ENCODE results near the gene GOPC.

GOPC gene

DNA sequence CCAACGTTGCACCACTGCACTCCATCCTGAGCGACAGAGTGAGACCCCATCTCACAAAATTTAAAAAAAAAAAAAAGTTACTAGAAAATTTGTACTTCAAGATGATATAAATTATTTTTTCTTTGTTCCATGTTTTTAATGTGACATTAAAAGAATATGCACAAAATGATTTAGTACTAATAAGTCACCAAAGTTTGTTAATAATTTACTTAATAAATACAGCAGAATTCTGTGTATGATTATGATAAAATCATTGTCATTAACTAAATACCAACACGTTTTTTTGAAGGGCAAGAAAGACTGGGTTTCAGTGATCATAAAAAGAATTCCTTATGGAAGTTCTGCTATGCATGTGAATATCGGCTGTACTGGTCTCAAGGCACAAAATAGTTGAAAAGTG lies 28.1 kb downstream of the GOPC start:
- no peak for TF ChIP-seq EZH2phosphoT487 (IDR thresholded peaks at IDR 0.05; ENCODE audit: borderline replicate concordance, low read length)
- H3K4me3 ChIP-seq (ENCODE audit: low read length): no peak overlapping the region
- no peak overlapping the region for H3K27ac ChIP-seq (ENCODE audit: low read depth, low read length)
- no peaks in the 10 kb centered on the region for H3K27me3 ChIP-seq (ENCODE audit: control insufficient read depth, low read length)
- no peaks in the 10 kb centered on the region for H3F3A ChIP-seq (ENCODE audit: control insufficient read depth, insufficient read depth)
- peaks cover 69% of the 10 kb centered on the region for H3K36me3 ChIP-seq (ENCODE audit: control insufficient read depth, low read length)
- H3K79me2 ChIP-seq (ENCODE audit: control insufficient read depth, low read length): peaks cover 2% of the 10 kb centered on the region; the same call in 1 of the 2 replicates
- no peaks in the 10 kb centered on the region for H3K9me2 ChIP-seq (replicated peaks; ENCODE audit: control insufficient read depth, low read length)
- H3K4me1 ChIP-seq (ENCODE audit: control insufficient read depth, low read length): no peaks in the 10 kb centered on the region
- no peaks in the 10 kb centered on the region for H3K9me3 ChIP-seq (ENCODE audit: control insufficient read depth, insufficient read depth, low read length)
- no peaks in the 10 kb centered on the region for H4K20me1 ChIP-seq (ENCODE audit: control insufficient read depth, insufficient read depth, low read depth, low read length)
- H3K4me2 ChIP-seq (ENCODE audit: low read length): no peak overlapping the region

DNA sequence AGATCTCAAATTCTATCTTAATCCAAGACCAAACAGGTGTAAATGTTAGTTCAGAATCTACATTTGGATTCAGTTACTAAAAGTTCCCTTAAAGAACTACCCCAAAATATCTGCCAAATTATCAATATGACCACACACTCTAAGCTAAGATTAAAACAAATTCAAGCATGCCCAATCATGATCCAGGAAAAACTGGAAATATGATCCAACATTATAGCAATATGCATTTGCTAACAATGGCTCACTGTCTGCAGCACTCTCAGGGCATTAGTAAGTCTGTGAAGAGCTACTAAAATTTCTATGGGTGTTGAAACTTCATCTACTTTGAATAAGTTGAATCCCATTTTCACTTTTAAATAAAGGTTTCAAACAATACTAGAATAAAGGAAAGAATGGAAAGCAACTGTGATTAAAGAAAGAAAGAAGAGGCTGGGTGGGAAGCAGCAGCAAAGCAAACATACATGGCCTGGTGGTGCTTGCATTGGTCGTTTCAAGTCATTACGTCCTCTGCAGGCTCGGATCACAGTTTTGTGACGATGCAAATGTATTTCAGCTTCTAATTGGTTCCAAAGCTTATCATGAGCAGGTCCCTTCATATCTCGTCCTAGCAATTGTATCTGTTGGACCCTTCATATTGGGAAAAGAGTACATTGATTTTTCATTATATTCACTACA lies 29.2 kb downstream of the GOPC start:
- no peaks in the 10 kb centered on the region for H3F3A ChIP-seq (ENCODE audit: control insufficient read depth, insufficient read depth)
- no peak overlapping the region for H3K27ac ChIP-seq (ENCODE audit: low read depth, low read length)
- H4K20me1 ChIP-seq (ENCODE audit: control insufficient read depth, insufficient read depth, low read depth, low read length): no peaks in the 10 kb centered on the region
- H3K4me2 ChIP-seq (ENCODE audit: low read length): no peak overlapping the region
- no peak overlapping the region for H3K4me3 ChIP-seq (ENCODE audit: low read length)
- H3K9me2 ChIP-seq (replicated peaks; ENCODE audit: control insufficient read depth, low read length): no peaks in the 10 kb centered on the region
- H3K79me2 ChIP-seq (ENCODE audit: control insufficient read depth, low read length): peaks cover under 1% of the 10 kb centered on the region; the same call in 1 of the 2 replicates
- H3K4me1 ChIP-seq (ENCODE audit: control insufficient read depth, low read length): no peaks in the 10 kb centered on the region
- no peak for TF ChIP-seq EZH2phosphoT487 (IDR thresholded peaks at IDR 0.05; ENCODE audit: borderline replicate concordance, low read length)
- TF ChIP-seq, protein P1, sequence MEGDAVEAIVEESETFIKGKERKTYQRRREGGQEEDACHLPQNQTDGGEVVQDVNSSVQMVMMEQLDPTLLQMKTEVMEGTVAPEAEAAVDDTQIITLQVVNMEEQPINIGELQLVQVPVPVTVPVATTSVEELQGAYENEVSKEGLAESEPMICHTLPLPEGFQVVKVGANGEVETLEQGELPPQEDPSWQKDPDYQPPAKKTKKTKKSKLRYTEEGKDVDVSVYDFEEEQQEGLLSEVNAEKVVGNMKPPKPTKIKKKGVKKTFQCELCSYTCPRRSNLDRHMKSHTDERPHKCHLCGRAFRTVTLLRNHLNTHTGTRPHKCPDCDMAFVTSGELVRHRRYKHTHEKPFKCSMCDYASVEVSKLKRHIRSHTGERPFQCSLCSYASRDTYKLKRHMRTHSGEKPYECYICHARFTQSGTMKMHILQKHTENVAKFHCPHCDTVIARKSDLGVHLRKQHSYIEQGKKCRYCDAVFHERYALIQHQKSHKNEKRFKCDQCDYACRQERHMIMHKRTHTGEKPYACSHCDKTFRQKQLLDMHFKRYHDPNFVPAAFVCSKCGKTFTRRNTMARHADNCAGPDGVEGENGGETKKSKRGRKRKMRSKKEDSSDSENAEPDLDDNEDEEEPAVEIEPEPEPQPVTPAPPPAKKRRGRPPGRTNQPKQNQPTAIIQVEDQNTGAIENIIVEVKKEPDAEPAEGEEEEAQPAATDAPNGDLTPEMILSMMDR (IDR thresholded peaks at IDR 0.05; ENCODE audit: low read depth, low read length, poor library complexity, severe bottlenecking): no peak
- no peaks in the 10 kb centered on the region for H3K27me3 ChIP-seq (ENCODE audit: control insufficient read depth, low read length)
- no peaks in the 10 kb centered on the region for H3K9me3 ChIP-seq (ENCODE audit: control insufficient read depth, insufficient read depth, low read length)
- peaks cover 71% of the 10 kb centered on the region for H3K36me3 ChIP-seq (ENCODE audit: control insufficient read depth, low read length)

DNA sequence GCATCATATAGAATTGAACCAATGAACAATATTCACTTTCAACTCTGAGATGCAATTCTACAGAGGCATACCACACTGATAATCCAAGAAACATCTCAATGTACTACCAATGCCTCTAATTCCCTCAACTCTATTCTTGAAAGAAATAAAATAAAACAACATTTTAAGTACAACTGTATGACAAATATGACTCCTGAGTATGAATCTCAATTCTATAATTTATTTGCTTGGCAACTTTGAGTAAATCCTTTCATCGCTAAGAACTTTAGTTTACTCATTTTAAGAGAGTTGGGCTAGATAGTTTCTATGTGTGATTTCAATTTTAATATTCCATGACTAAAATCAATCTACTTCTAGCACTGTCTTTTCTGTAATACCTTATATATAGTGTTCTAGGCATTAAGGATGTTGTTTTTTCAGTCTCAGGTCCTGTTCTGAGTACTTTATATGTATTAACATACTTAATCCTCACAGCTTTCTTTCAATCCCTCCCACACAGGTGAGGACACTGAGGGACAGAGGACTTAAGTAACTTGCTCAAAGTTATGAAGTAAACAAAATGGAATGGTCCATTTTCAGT lies 33.4 kb downstream of the GOPC start:
- Histone ChIP-seq H3K4me1 (ENCODE audit: control insufficient read depth, low read length) (no peaks in the 10 kb centered on the region), H3K4me2 (ENCODE audit: low read length) (no peak overlapping the region), H3K27me3 (ENCODE audit: control insufficient read depth, low read length) (no peaks in the 10 kb centered on the region), H4K20me1 (ENCODE audit: control insufficient read depth, insufficient read depth, low read depth, low read length) (0 out of 2 replicates have a peak, but pooled peaks cover 3% of the 10 kb centered on the region), H3K4me3 (ENCODE audit: low read length) (no peak overlapping the region), H3F3A (ENCODE audit: control insufficient read depth, insufficient read depth) (no peaks in the 10 kb centered on the region), H3K36me3 (ENCODE audit: control insufficient read depth, low read length) (peaks cover 73% of the 10 kb centered on the region), H3K79me2 (ENCODE audit: control insufficient read depth, low read length) (no peaks in the 10 kb centered on the region), H3K9me3 (ENCODE audit: control insufficient read depth, insufficient read depth, low read length) (no peaks in the 10 kb centered on the region), H3K27ac (ENCODE audit: low read depth, low read length) (no peak overlapping the region), H3K9me2 (replicated peaks; ENCODE audit: control insufficient read depth, low read length) (no peaks in the 10 kb centered on the region)
- no peak for TF ChIP-seq EZH2phosphoT487 (IDR thresholded peaks at IDR 0.05; ENCODE audit: borderline replicate concordance, low read length)
- TF ChIP-seq, protein P1 (IDR thresholded peaks at IDR 0.05; ENCODE audit: low read depth, low read length, poor library complexity, severe bottlenecking): no peak

DNA sequence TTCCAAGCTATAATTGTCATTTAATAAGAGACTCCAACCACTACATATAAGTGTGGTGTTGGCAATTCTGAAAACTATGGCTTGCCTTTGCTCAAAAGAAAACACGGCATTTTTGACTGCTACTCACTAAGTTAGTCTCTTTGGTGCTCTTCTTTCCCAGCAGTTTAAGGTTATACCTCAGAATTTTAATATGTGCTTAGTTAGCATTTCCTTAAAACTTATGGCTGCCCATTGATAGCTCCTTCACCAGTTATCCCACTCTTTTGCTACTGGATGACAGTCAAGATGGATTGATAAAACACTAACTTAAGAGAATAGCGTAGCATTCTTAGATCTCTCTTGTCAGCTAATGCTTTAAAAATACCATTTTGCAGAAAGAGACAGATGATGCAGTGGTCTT lies 34.1 kb downstream of the GOPC start:
- Histone ChIP-seq H3K4me1 (ENCODE audit: control insufficient read depth, low read length) (no peaks in the 10 kb centered on the region), H3F3A (ENCODE audit: control insufficient read depth, insufficient read depth) (no peaks in the 10 kb centered on the region), H3K9me2 (replicated peaks; ENCODE audit: control insufficient read depth, low read length) (no peaks in the 10 kb centered on the region), H3K36me3 (ENCODE audit: control insufficient read depth, low read length) (peaks cover 70% of the 10 kb centered on the region), H3K27ac (ENCODE audit: low read depth, low read length) (no peak overlapping the region), H3K79me2 (ENCODE audit: control insufficient read depth, low read length) (no peaks in the 10 kb centered on the region), H4K20me1 (ENCODE audit: control insufficient read depth, insufficient read depth, low read depth, low read length) (0 out of 2 replicates have a peak, but pooled peaks cover 3% of the 10 kb centered on the region), H3K4me2 (ENCODE audit: low read length) (no peak overlapping the region), H3K9me3 (ENCODE audit: control insufficient read depth, insufficient read depth, low read length) (no peaks in the 10 kb centered on the region), H3K4me3 (ENCODE audit: low read length) (no peak overlapping the region), H3K27me3 (ENCODE audit: control insufficient read depth, low read length) (no peaks in the 10 kb centered on the region)
- TF ChIP-seq EZH2phosphoT487 (IDR thresholded peaks at IDR 0.05; ENCODE audit: borderline replicate concordance, low read length): no peak
- TF ChIP-seq, protein P1 (IDR thresholded peaks at IDR 0.05; ENCODE audit: low read depth, low read length, poor library complexity, severe bottlenecking): no peak
